Islet of Langerhans (tissue), 1 donor: ENCODE data around the gene RERG.

Source experiments
- FAIRE-seq: peaks from one replicate; lab custom pipeline; 2011; peaks lifted over from hg19 to GRCh38; lab: Jason Lieb, UNC

RERG gene

DNA sequence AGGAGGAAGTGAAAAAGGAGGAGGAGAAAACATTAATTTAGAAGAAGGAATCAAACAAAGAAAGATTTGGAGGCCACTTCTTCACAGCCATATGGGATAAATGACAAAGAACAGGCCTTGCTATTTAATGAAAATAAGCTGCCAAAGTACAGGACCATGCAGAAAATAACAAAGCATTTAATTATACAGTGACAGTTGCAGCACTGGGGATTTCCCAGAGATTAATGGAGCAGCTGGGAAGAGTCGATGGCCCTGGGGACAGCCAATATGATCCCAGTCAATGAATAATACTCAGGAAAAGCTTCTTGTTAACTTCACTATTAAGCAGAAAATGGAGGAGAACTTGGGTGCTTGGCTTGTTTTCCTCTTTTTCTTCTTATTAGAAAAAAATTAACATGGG, 34.6 kb downstream of the RERG start:
- no peak for FAIRE-seq

DNA sequence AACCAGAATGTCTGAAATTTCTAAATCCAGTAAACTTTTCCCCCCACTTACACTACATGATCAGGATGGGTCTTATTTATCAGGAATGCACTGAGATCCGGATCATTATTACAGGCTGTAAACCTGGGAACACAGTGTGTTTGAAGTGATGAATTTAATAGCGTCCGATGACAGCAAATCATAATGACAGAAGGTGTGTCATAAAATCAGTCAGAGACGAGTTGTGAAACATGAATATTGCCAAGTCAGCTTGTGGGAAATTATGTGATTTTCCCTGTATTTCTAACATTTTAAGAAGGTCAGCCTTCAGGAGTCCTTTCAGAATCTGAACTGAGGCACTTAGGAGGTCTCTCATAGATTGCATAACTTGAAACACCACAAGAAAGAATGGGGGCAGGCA, 36.7 kb downstream of the RERG start:
- no peak for FAIRE-seq

DNA sequence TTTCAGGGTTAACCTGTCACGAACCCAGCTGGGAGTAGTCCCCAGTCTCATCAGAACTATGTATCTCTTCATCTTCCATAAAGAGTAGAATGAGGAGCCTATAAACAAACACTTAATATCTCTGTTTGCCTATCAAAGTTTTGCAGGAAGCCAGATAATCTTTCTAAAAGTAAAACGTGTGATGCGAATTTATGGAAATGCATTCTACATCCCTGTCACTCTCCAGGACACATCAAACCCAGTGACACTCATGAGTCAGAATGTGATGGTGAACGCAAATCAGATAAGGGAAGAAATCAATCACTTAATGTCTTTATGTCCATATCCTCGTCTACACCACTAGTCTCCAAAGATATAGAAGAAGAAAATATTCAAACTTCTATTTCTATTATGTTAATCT, 37.4 kb downstream of the RERG start:
- no peak for FAIRE-seq

DNA sequence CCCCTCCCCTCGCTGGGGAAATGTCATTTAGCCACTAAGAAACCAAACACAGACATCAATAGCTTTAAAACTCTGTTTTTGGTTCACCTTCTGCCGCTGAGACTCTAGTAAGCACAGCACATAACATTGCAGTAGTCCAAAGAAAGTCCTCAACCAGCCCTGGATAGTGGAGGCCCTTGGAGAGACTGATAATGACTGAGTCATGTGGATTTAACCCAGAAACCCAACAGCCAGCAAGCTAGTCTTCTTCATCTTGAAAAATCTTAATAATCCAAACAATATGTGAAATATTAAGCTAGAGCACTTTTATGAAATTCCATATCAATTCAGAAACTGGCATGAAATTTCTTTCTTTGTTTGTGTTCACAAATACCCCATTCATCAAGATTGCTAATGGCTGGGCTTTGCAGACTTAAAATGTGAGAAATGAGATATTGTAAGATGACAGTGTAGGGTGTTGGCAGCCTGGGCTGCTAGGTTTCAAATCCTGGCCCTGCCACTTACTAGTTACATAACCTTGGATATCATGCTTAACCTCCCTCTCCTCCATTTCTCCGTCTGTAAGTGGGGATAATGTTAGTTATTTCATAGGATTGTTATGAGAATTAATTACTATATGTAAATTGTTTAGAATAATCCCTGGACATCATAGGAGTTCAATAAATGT, 40.1 kb downstream of the RERG start:
- no peak for FAIRE-seq

DNA sequence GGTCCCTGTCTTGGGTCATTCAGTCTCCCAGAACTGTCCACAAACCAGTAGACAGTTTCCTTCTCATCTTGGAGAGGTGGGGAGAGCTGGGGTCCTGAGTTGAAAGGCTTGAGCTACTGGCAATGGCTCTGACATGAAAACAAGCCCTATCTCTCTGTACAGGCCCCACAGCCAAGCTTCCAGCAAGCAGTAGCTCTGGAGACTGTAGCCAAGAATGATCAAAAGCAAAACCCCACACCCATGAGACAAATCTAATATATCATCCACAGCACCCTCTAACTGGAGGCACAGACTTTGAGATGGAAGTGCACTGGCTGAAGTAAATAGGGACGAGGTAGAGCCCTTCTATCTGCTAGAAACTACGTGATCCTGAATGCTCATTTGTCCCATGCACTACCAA, 40.9 kb downstream of the RERG start:
- FAIRE-seq: no peak

DNA sequence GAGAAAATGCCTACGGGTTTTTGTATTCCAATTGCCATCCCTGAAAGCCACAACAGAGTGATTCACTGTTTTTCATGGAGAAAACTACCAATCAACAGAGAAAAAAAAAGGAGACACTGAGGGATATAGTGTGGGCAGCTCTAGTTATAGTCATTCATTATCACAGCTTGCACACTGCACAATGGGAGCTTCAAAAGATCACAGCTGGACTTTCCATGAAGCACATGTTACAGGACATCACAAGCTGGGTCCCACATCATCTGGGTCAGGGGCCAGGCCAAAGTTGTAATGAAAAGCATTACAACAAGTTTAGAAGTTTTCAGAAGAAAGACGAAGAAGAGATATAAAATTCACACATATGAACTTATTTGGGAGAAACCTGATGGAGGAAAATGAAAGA, 41.5 kb downstream of the RERG start:
- FAIRE-seq: no peak

DNA sequence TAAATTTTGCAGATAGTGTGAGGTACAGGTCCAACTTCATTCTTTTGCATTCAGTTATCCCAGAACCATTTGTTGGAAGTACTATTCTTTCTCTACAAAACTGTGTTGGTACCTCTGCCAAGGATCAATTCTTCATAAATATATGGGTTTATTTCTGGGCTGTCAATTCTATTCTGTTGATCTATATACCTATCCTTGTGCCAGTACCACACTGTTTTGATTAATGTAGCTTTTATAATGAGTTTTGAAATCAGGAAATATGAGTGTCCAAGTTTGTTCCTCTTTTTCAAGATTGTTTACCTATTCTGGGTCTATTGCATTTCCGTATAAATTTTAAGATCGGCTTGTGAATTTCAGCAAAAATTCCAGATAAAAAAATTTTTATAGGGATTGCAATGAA, 48.1 kb downstream of the RERG start:
- FAIRE-seq: no peak

DNA sequence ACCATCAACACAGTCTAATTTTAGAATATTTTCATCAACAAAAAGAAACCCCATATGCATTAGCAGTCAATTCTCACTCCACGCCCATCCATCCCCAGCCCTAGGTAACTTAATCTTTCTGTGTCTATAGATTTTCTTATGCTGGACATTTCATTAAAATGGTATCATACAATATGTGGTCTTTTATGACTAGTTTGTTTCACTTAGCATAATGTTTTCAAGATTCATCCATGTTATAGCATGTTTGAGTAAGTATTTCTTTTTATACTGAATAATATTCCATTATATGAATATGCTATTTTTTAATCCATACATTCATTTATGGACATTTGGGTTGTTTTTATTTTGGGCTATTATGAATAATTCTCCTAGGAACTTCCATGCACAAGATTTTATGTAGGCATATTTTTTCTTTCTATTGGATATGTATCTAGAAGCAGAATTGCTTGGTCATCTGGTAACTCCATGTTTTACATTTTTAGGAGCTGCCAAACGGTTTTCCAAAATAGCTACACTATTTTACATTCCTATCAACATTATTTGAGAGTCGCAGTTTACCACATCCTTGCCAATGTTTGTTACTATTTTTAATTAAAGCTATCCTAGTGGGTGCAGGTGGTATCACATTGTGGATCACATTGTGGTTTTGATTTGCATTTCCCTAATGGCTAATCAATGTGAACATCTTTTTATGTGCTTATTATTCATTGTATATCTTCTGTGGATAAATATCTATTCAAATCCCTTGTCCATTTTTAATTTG, 49.0 kb downstream of the RERG start:
- FAIRE-seq: no peak

DNA sequence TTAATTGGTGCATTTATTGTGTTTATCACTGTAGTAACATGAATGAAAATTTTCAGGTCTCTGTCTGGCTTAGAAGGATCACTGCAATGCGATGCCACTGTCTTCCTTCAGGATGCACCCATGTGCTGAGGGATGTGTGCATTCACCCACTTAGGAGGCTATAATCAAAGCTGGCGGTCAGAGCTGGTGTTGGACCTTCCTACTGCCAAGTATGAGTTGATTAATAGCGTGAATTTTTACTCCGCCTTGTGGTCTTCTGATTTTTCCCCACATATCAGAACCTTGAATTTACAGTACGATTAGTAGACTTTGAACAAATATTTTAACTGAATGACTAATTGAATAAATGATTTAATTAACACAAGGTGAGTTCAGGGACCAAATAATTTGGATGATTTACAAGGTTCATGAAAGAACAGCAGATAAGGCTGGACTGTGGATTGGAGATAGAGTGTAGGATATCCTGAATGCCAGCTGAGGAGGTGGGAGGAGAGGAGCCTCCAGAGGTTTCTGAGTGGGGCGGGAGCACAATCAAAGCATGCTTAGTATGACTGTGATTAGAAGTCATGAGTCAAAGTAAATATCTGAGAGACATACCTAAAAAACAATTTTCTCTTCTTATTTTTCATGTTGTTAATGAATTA, 50.1 kb downstream of the RERG start:
- no peak for FAIRE-seq

DNA sequence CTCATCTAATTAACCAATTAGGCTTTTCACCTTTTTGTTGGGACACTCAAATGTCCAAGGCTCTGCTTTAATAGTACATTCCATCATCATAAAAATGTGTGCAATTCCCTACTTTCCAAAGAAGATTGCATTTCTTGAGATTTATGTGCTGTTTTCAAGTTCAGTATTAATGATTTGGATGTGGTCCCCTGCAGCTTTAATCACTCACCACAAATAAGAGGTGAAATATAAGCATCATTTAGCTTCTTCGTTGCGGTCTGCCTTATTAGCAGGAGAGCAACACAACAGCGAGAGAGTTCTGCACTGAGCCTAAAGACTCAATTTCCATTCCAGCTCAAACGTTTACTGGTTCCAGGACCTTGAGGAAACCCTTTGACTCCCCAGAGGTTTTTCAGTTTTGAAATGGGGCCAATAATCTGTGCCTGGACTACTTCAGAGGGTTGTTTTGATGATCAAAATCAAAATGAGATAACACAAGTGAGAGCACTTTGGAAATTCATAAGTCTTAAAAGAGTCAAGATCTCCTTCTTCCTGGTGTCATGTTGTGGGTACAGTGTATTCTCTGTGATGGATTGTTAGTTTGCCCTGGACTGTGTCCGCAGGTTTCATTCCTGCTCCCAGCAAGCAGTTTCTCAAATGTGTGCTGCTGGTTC, 53.1 kb downstream of the RERG start:
- FAIRE-seq: no peak

DNA sequence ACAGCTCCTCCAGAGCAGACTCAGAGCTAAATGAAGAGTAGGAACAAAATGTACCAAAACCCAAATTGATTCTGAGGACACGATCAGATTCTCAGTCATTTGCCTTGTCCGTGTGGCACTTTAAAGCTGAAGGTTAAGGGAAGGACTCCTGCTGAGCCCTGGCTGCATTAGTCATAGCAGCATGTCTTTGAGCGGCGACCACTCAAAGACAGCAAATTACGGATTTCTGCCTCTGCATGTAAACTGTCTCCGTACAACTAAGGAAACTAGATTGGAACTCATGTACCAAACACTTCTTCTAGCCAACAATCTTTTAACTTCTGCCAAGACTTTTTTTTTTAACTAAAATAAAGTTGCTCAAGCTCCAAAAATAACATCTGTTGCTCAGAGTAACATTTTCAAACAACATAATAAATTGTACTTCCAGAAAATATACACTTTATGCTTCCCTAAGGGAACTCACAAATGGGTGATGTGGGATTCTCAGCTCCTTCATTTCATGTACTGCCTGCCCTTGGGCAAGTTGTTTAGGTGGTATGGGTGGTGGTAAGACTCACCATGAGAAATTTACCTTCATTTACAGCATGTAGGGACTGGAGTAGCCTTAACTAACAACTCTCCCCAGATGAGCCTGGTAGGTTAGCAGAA, 56.1 kb downstream of the RERG start:
- FAIRE-seq: no peak

DNA sequence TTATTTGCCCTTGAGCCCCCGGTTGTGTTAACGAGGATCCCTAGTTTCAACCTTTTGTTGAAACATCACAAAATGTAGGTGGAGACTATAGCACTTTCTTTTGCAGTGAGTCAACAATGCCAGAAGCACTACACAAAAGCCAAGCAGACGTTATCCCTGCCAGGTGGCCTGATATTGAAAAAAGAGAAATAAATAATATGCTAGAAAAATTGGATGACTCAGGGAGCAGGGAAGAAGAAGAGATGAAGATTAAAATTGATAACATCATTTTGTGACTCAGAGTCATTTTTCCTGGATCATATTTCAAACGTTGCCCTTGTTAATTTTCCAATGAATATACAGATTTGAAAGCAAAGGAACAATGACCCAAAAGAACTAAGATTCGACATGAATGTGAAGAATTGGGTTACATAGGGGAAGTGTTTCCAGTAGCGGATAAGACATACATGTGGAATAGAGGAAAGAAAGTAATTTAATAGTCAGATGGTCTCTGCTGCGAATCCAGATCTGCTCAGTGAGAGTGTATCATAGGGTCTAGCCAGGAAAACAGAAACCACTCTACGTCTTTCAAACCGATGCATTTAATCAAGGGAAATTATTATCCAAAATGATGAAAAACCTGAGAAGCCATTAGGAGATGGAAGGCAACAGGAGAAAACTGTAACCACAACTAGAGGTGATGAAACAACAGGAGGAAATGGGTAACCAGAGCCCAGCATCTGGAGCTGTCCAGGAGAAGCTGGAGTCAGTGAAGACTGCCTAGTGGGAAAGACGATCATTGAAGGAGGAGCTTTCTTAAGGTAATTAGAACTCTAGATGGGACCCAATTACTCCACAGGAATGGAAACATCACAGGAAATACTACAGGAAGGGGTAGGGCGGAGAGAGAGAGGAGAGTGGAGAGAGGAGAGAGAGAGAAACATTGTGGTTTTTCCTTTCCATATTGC, 57.9 kb downstream of the RERG start:
- FAIRE-seq: no peak

DNA sequence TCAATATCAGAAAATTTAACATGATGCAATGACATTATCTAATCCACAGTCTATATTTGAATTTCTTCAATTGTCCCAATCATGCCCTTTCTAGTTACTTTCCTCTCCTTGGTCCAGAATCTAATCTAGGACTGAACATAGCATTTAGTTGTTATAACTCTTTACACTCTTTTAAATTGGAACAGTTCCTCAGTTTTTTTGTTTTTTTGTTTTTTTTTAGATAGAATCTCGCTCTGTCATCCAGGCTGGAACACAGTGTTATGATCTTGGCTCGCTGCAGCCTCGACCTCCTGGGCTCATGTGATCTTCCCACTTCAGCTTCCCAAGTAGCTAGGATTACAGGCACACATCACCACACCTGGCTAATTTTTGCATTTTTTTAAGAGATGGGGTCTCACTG, 63.1 kb downstream of the RERG start:
- FAIRE-seq: no peak

DNA sequence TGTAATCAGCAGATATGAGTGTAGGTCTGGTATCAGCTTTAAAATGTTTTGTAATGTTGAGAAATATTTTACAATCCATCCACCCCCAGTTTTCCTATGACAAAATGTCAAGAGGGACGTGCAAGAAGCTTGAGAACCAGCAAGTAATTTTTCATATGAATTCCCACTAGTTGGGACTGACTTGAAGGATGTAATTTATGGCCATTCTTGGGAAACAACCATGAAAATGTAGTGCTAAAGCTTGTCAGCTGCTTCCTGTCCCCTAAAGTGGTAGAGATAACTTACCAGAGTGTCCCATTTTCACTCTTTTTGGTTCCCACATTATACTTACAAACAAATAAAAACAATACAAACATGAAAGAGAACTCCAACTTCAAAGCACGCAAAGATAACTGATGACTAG, 63.9 kb downstream of the RERG start:
- FAIRE-seq: no peak

DNA sequence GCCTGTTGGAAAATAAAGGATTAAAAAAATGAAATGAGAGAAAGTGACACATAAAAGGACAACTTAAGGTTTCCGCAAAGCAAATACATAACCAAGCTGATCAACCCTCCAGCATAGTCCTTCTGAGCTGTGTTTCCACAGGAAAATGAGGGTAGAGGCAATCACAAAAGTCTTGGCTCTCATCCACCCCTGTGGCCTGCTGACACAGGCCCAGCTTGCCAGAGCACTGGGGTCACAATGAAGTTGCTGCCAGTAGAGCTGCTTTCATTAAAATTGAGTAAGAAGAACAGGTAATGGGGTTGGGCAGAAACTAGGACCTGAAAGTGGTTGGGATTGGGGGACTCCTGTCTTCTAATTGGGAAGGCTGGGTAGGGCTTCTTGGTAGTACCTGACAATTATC, 65.9 kb downstream of the RERG start:
- FAIRE-seq: no peak

DNA sequence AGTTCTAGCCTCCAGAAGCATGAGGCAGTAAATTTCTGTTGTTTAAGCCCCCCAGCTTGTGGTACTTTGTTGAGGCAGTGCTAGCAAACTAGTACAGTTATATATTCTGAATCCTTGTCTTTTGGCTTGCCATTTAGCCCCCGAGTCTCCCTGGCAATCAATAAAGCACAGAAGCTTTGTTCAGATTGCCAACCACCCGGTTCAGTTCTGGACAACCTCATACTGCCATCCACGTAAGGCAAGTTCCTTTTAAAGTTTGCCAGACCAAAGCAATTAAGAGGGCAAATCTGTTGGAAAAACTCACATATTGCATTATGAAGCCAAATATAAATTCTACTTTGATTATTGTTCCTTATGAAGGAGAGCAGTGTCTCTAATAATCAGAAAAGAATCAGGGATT, 67.1 kb downstream of the RERG start:
- no peak for FAIRE-seq

DNA sequence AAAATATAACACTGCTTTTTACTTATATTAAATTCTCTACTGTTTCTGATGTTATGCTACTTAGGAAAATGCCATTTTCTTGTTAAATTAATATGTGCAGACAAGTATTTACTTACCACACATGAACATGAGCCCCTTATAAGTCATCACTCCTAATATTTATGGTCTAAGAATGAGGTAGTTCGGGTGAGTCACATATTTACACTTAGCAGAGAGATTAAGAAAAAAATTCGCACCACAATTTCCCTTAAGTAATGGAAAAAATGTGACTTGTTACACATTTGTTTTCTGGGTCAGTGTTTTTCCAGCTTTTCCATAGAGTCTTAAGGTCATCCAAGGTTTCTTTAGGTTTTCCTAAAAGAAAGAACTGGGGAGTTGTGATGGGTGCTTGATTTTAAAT, 68.3 kb downstream of the RERG start:
- FAIRE-seq: peak; percentile 21

DNA sequence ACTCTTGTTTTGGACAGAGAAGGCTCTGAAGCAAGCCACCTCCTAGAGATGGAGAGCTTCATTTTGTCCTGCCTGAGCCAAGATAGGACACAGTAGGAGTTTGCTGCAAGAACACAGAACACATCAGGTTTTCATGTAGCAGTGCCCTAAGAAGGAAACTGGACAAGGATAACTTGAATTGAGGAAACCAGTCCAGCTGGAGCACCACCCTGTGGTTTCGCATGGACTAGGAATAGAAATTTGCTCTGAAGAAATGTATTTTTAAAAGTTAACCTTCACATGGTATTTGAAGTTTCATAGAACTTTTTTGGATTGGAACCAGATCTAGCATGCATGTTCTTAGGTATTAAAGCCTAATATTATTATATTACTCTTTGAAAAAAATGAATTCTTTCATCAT, 68.8 kb downstream of the RERG start:
- no peak for FAIRE-seq

DNA sequence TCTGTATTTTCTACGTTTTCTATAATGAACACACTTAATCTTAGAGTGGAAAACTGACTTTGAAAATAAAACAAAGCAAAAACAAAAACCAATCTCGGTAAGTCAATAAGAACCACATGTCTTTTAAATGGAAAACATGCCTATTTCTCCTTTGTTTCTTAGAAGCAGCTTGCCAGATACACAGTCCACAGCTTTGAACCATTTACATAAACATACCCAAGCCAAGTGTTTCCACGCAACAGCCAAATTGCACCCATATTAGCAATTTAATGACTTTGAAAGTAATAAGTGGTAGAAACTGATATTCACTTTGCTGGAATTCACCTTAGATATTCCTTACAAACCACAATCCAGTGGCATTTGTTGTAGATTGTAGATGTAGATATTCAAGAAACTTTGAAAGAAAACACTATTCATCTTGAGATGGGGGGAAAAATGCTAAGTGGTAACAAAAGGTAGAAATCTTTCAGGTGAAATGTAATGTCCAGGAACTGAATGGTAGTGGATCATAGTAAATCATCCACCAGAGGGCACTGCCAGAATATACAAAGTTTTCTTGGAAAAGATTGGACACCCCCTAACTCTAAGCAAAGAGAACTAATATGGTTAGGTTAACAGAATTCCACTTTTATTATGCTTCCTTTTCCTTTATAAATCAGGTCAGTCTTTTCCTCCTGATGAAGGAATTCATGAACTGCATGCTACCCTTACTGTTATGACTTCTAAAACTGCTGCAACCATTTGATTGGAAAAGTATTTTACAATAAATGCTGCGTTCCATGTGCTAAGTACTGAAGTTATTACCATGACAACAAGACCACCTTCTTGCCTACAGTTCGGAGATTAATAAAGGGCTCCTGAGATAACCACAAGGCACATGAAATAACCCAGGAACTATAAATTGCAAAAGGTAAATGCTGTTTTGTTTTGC, 69.8 kb downstream of the RERG start:
- peak; percentile 79 for FAIRE-seq

DNA sequence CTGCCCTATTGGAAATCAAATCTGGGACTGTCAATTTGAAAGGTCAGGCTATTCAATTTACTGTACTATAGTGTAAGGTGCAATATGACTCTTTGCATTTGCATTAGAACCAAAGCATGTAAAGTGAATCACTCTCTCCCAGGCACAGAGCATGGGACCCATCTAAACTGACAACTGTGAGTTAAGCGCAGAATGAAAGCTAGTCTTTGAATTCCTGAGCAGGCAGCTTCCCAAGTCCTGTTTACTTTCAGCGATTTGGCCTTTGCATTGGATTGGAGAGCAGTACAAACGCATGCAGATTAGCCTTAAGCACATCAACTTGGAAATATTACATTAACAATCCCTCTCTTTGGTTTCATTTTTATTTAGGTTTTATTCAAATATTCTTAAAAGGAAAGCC, 74.6 kb downstream of the RERG start:
- no peak for FAIRE-seq
